Sigmoid colon (tissue), 4 donors: Measurements from ENCODE around the gene TCF12.
"Not testable (repeated sequence)": the region's sequence is repeated elsewhere in the genome, so short reads cannot be mapped to it uniquely, and the experiment has no call there.

Experiments
- POLR2A ChIP-seq, 2 donors: fragments of 450-650 bp; IDR thresholded peaks; one replicate each; pipeline ENCODE4 v1.6.1; 2016; ENCODE audit warnings: antibody characterized with exemption in 2 of 2, mild to moderate bottlenecking in 2 of 2, moderate library complexity in 2 of 2
- POLR2AphosphoS5 ChIP-seq, 4 donors: sonication (generic); formaldehyde crosslinking; IDR thresholded peaks; one replicate each; pipeline ENCODE4 v1.6.1; 2017; ENCODE audit warnings: antibody characterized with exemption in 4 of 4
- TF ChIP-seq, protein P1 (sequence below), 4 experiments: fragments of 450-650 bp in 3 of 4; fragments of 200-600 bp in 1 of 4; IDR thresholded peaks; one replicate each; pipeline ENCODE4 v1.5.1; 2016 to 2019; ENCODE audit warnings: antibody characterized with exemption in 4 of 4, mild to moderate bottlenecking in 3 of 4, moderate library complexity in 2 of 4

DNA sequence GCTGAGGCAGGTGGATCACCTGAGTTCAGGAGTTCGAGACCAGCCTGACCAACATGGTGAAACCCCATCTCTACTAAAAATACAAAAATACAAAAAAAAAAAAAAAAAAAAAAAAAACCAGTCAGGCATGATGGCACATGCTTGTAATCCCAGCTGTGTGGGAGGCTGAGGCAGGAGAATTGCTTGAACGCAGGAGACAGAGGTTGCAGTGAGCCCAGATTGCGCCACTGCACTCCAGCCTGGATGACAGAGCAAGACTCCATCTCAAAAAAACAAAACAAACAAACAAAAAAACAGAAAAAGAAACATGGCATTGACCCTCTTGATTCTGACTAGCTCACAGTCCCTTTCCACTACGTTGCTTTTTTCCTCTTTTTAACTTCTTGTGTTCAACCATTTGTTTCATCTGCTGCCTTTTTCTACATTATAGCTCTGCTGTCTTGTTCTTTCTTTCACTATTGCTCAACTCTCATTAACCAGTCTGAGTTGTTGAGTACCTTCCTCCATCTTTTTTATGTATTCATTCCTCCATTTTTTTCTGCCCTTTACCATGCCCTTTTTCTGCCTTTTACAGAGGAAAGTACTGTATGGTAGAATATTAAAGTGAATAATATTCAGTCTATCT is 179.6 kb downstream of the TCF12 start:
- not testable (repeated sequence) for TF ChIP-seq POLR2A, POLR2AphosphoS5 (IDR thresholded peaks at IDR 0.05)
- TF ChIP-seq, protein P1, sequence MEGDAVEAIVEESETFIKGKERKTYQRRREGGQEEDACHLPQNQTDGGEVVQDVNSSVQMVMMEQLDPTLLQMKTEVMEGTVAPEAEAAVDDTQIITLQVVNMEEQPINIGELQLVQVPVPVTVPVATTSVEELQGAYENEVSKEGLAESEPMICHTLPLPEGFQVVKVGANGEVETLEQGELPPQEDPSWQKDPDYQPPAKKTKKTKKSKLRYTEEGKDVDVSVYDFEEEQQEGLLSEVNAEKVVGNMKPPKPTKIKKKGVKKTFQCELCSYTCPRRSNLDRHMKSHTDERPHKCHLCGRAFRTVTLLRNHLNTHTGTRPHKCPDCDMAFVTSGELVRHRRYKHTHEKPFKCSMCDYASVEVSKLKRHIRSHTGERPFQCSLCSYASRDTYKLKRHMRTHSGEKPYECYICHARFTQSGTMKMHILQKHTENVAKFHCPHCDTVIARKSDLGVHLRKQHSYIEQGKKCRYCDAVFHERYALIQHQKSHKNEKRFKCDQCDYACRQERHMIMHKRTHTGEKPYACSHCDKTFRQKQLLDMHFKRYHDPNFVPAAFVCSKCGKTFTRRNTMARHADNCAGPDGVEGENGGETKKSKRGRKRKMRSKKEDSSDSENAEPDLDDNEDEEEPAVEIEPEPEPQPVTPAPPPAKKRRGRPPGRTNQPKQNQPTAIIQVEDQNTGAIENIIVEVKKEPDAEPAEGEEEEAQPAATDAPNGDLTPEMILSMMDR (IDR thresholded peaks at IDR 0.05), result not testable (repeated sequence)
